Measurements from ENCODE around the gene WDFY2. TPM values are rescaled to one million over a fixed set of nuclear protein-coding genes. Genes with fewer than 3 reads are reported as not detected.

Gene WDFY2
- total RNA-seq, 6 donors from 2014 or later = 13.4 to 34.0 (median 18.8) TPM

GRCh38 chr13:51665456-51665855 is 81.2 kb downstream of the WDFY2 start:
- H3K36me3 ChIP-seq = no peaks in the 10 kb centered on the region
- H3K27me3 ChIP-seq = no peaks in the 10 kb centered on the region
- DNase-seq (no peak), ATAC-seq (ENCODE audit: low FRiP score in 2 of 2) (no peak)
- no peak overlapping the region for H3K4me3 ChIP-seq
- 87 to 89% methylated on average over 2 of the region's 2 CpGs for WGBS, 2 donors
- H3K4me1 ChIP-seq = peaks cover 0 to 2% (median 0%) of the 10 kb centered on the region in 4 donors
- TF ChIP-seq POLR2A (IDR thresholded peaks at IDR 0.05) (no peak), EP300 (IDR thresholded peaks at IDR 0.05) (no peak), POLR2AphosphoS5 (IDR thresholded peaks at IDR 0.05) (no peak), CTCF (IDR thresholded peaks at IDR 0.05) (no peak)
- no peak overlapping the region for H3K27ac ChIP-seq
- H3K9me3 ChIP-seq = no peaks in the 10 kb centered on the region

- no peak for ATAC-seq (ENCODE audit: low FRiP score in 2 of 2)
- no peak for TF ChIP-seq POLR2AphosphoS5 (IDR thresholded peaks at IDR 0.05)
- no peak for TF ChIP-seq POLR2A (IDR thresholded peaks at IDR 0.05)
- no peak for TF ChIP-seq EP300 (IDR thresholded peaks at IDR 0.05)
- TF ChIP-seq CTCF (IDR thresholded peaks at IDR 0.05) = no peak
Observed at GRCh38 chr13:51666374-51666773, 82.1 kb downstream of the WDFY2 start.

GRCh38 chr13:51666839-51667238 is 82.6 kb downstream of the WDFY2 start:
- H3K27ac ChIP-seq = no peak overlapping the region
- 92 to 97% methylated on average over 1 of the region's 1 CpG for WGBS, 2 donors
- H3K9me3 ChIP-seq = no peaks in the 10 kb centered on the region
- no peak overlapping the region for H3K4me3 ChIP-seq
- H3K4me1 ChIP-seq = peaks cover 0 to 2% (median 0%) of the 10 kb centered on the region in 4 donors
- TF ChIP-seq EP300 (IDR thresholded peaks at IDR 0.05) = no peak
- TF ChIP-seq POLR2A (IDR thresholded peaks at IDR 0.05) = no peak
- no peak for TF ChIP-seq CTCF (IDR thresholded peaks at IDR 0.05)
- no peak for TF ChIP-seq POLR2AphosphoS5 (IDR thresholded peaks at IDR 0.05)
- no peaks in the 10 kb centered on the region for H3K27me3 ChIP-seq
- ATAC-seq (ENCODE audit: low FRiP score in 2 of 2) = no peak
- DNase-seq = no peak
- H3K36me3 ChIP-seq = no peaks in the 10 kb centered on the region

More at GRCh38 chr13:51666374-51666773, 82.1 kb downstream of the WDFY2 start:
- peaks cover 0 to 2% (median 0%) of the 10 kb centered on the region in 4 donors for H3K4me1 ChIP-seq
- H3K27me3 ChIP-seq = no peaks in the 10 kb centered on the region
- DNase-seq = no peak
- H3K36me3 ChIP-seq = no peaks in the 10 kb centered on the region
- H3K27ac ChIP-seq = no peak overlapping the region
- WGBS, 2 donors = 41 to 57% methylated on average over 1 of the region's 1 CpG
- H3K9me3 ChIP-seq = no peaks in the 10 kb centered on the region
- H3K4me3 ChIP-seq = no peak overlapping the region

GRCh38 chr13:51668580-51669195 is 84.4 kb downstream of the WDFY2 start:
- no peaks in the 10 kb centered on the region for H3K36me3 ChIP-seq
- peaks cover 9 to 12% (median 10%) of the 10 kb centered on the region in 4 donors for H3K4me1 ChIP-seq
- no peaks in the 10 kb centered on the region for H3K27me3 ChIP-seq
- WGBS, 2 donors = 81 to 85% methylated on average over 6 of the region's 6 CpGs
- H3K9me3 ChIP-seq = no peaks in the 10 kb centered on the region
- H3K4me3 ChIP-seq = no peak overlapping the region
- no peak for DNase-seq
- ATAC-seq (ENCODE audit: low FRiP score in 2 of 2) = no peak
- H3K27ac ChIP-seq = no peak overlapping the region
- no peak for TF ChIP-seq POLR2A (IDR thresholded peaks at IDR 0.05)
- no peak for TF ChIP-seq POLR2AphosphoS5 (IDR thresholded peaks at IDR 0.05)
- no peak for TF ChIP-seq EP300 (IDR thresholded peaks at IDR 0.05)
- no peak for TF ChIP-seq CTCF (IDR thresholded peaks at IDR 0.05)

- DNase-seq = no peak
- Histone ChIP-seq H3K27me3 (no peaks in the 10 kb centered on the region), H3K36me3 (no peaks in the 10 kb centered on the region), H3K27ac (no peak overlapping the region), H3K4me1 (peaks cover 8 to 15% (median 12%) of the 10 kb centered on the region in 4 donors), H3K4me3 (no peak overlapping the region), H3K9me3 (no peaks in the 10 kb centered on the region)
- no peak for ATAC-seq (ENCODE audit: low FRiP score in 2 of 2)
- TF ChIP-seq EP300 (IDR thresholded peaks at IDR 0.05) (no peak), POLR2AphosphoS5 (IDR thresholded peaks at IDR 0.05) (no peak), POLR2A (IDR thresholded peaks at IDR 0.05) (no peak), CTCF (IDR thresholded peaks at IDR 0.05) (no peak)
- 28 to 37% methylated on average over 2 of the region's 2 CpGs for WGBS, 2 donors
Observed at GRCh38 chr13:51673165-51673564, 88.9 kb downstream of the WDFY2 start.

All from upper lobe of left lung (tissue), 6 donors.